ENCODE measurements around the gene PPARD.

Gene PPARD

DNA sequence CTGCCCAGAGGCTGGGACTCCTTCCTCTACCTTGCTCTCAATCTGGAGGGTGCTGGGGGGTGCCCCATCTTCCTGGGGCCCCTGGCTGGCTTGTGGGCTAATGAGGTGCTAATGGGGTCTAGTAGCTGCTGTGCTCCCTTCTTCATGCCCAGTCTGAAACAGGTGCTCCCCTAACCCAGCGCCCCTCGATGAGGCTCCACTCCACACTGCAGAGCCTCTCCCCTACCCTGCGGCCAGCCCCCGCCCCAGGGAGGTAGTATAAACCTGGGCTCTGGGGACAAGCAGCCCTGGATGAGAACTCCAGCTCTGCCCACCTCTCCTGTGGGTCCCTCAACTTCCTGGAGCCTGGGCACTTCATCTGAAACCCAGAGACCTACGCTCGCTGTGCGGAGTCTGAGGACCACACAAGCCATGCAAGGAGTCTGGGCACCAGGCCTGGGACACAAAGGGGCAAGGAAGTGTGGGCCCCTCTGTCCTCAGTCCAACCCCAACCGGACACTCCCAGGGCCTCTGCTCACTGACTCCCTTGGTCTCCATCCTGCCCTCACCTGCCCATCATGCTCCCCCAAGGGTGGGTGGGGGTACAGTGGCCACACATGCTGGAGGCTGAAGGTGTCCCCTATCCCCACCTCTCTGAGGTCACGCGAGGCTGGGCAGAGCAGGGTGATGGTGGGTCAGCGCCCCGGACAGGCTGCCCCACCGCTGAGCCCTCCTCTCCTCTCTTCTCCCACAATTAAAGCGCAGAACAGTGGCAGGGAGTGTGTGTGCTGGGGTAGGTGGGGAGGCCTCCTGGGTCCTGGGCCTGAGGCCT, 132.0 kb downstream of the PPARD start:
- Mint-ChIP-seq H3K4me1 (ENCODE audit: low read depth) (peaks cover 30% of the 10 kb centered on the region), H3K36me3 (ENCODE audit: low read depth) (peaks cover 56% of the 10 kb centered on the region), H3K9me3 (no peaks in the 10 kb centered on the region), H3K27ac (peak overlapping the region; percentile 80), H3K27me3 (no peaks in the 10 kb centered on the region), H3K4me3 (peak overlapping the region; percentile 55)
- peak; percentile 52 for DNase-seq

GRCh38 chr6:35474942-35475570, 132.7 kb downstream of the PPARD start:
- peak; percentile 40 for DNase-seq
- peak overlapping the region; percentile 33 for H3K4me3 Mint-ChIP-seq
- peaks cover 25% of the 10 kb centered on the region for H3K4me1 Mint-ChIP-seq (ENCODE audit: low read depth)
- no peaks in the 10 kb centered on the region for H3K27me3 Mint-ChIP-seq
- H3K9me3 Mint-ChIP-seq: no peaks in the 10 kb centered on the region
- H3K27ac Mint-ChIP-seq: peak overlapping the region; percentile 80
- H3K36me3 Mint-ChIP-seq (ENCODE audit: low read depth): peaks cover 49% of the 10 kb centered on the region

DNA sequence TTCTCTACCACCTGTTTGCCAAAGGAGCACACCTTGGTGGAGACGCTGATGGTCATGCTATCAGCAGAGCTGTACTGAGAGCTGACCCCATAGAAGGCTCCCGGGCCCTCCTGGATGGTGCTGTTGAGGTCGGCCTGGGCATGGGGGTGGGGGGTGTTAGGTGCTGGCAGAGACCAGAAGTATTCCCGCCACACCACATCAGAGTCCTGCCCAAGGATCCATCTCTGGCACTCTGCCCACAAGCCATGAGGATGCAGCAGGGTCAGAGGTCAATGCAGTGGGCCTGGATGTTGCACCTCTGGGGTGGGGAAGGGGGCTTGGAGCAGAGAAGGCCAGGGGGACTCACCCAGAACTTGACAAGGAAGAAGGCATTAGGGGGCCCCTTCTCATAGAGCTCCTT, 133.2 kb downstream of the PPARD start:
- Mint-ChIP-seq H3K36me3 (ENCODE audit: low read depth) (peaks cover 44% of the 10 kb centered on the region), H3K27ac (peak overlapping the region; percentile 80), H3K4me1 (ENCODE audit: low read depth) (peaks cover 20% of the 10 kb centered on the region), H3K4me3 (peak overlapping the region; percentile 33), H3K27me3 (no peaks in the 10 kb centered on the region), H3K9me3 (no peaks in the 10 kb centered on the region)
- DNase-seq: no peak

- peaks cover 16% of the 10 kb centered on the region for H3K4me1 Mint-ChIP-seq (ENCODE audit: low read depth)
- H3K36me3 Mint-ChIP-seq (ENCODE audit: low read depth): peaks cover 40% of the 10 kb centered on the region
- peak overlapping the region; percentile 33 for H3K4me3 Mint-ChIP-seq
- H3K27ac Mint-ChIP-seq: peak overlapping the region; percentile 80
- no peaks in the 10 kb centered on the region for H3K27me3 Mint-ChIP-seq
- no peaks in the 10 kb centered on the region for H3K9me3 Mint-ChIP-seq
- no peak for DNase-seq
Measured at GRCh38 chr6:35476004-35476403, 133.6 kb downstream of the PPARD start.

DNA sequence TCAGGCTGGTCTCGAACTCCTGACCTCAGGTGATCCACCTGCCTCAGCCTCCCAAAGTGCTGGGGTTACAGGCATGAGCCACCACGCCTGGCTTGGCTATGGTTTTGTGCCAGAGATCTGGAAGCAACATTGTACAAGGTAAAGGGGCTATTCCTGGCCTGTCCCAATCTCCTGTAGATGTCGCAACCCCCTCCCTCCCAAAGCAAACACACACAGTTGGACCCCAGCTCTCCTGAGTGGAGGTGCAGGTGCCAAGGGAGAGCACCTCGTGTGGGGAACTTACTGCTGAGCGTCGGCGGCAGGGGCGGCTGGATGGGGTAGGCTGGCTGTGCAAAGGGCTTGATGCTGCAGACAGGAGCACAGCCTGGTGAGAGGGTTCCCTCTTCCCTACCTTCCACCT, 134.7 kb downstream of the PPARD start:
- Mint-ChIP-seq H3K27ac (peak overlapping the region; percentile 61), H3K36me3 (ENCODE audit: low read depth) (peaks cover 30% of the 10 kb centered on the region), H3K4me3 (no peak overlapping the region), H3K27me3 (no peaks in the 10 kb centered on the region), H3K9me3 (no peaks in the 10 kb centered on the region), H3K4me1 (ENCODE audit: low read depth) (peaks cover 5% of the 10 kb centered on the region)
- no peak for DNase-seq

Measured in activated T-cell treated with anti-CD3 and anti-CD28 coated beads, Interleukin-2, amount 50 U/mL, for 24 hours (primary cell).